Esophagus (tissue), 2 donors: ENCODE results near the gene RXRA. TPM values are rescaled to one million over a fixed set of nuclear protein-coding genes. Genes with fewer than 3 reads are reported as not detected.

Experiments used
- H3K27ac ChIP-seq, 2 donors: one replicate each; pipeline ENCODE4 v1.5.1; 2013; ENCODE audit warnings: low read depth in 2 of 2, mild to moderate bottlenecking in 2 of 2, inconsistent platforms in 1 of 2, low read length in 1 of 2, moderate library complexity in 1 of 2
- H3K27me3 ChIP-seq, 2 donors: one replicate each; pipeline ENCODE4 v1.6.1; 2013; ENCODE audit warnings: low read length in 2 of 2, control low read depth in 1 of 2, mild to moderate bottlenecking in 1 of 2; ENCODE audit not compliant: insufficient read depth in 2 of 2, control insufficient read depth in 1 of 2
- H3K36me3 ChIP-seq, 2 donors: one replicate each; pipeline ENCODE4 v1.6.1; 2013; ENCODE audit warnings: low read length in 1 of 2; ENCODE audit not compliant: control insufficient read depth in 2 of 2, insufficient read depth in 2 of 2
- H3K4me1 ChIP-seq, 2 donors: one replicate each; pipeline ENCODE4 v1.6.1; 2013; ENCODE audit warnings: low read length in 1 of 2; ENCODE audit not compliant: control insufficient read depth in 2 of 2, insufficient read depth in 2 of 2
- H3K4me3 ChIP-seq, 2 donors: one replicate each; pipeline ENCODE4 v1.5.1; 2013; ENCODE audit warnings: low read length in 2 of 2, mild to moderate bottlenecking in 2 of 2, low read depth in 1 of 2, moderate library complexity in 1 of 2
- H3K9me3 ChIP-seq, 2 donors: one replicate each; pipeline ENCODE4 v1.6.1; 2013; ENCODE audit warnings: mild to moderate bottlenecking in 2 of 2, low read depth in 1 of 2, low read length in 1 of 2, moderate library complexity in 1 of 2; ENCODE audit not compliant: control insufficient read depth in 2 of 2, insufficient read depth in 1 of 2
- WGBS, 2 donors: extraction: QIAGEN DNeasy Blood & Tissue Kit; methylation state at CpG; one replicate each; pipeline ENCODE4 v1.1.7; 2013; 5-methylcytosine and 5-hydroxymethylcytosine counted together
- polyA plus RNA-seq, 2 donors: library from polyadenylated mRNA; stranded (reverse); fragments of 200-250 nt; gene quantifications; one replicate each; pipeline ENCODE4 v1.2.3, GENCODE V29; 2013
- donor health status: healthy with polysubstance abuse.
- donor health status: Bipolar disorder and iron deficiency.

RXRA gene
- polyA plus RNA-seq, 2 donors = 31.4 to 63.4 TPM

GRCh38 chr9:134317790-134318414, 8.4 kb upstream of the RXRA start:
- WGBS, 2 donors = 75 to 78% methylated on average over 4 of the region's 4 CpGs
- no peaks in the 10 kb centered on the region for H3K9me3 ChIP-seq
- H3K4me3 ChIP-seq = no peak overlapping the region
- H3K4me1 ChIP-seq = peaks cover 3% of the 10 kb centered on the region in 2 donors
- H3K27me3 ChIP-seq = no peaks in the 10 kb centered on the region
- no peak overlapping the region for H3K27ac ChIP-seq
- H3K36me3 ChIP-seq = no peaks in the 10 kb centered on the region

DNA sequence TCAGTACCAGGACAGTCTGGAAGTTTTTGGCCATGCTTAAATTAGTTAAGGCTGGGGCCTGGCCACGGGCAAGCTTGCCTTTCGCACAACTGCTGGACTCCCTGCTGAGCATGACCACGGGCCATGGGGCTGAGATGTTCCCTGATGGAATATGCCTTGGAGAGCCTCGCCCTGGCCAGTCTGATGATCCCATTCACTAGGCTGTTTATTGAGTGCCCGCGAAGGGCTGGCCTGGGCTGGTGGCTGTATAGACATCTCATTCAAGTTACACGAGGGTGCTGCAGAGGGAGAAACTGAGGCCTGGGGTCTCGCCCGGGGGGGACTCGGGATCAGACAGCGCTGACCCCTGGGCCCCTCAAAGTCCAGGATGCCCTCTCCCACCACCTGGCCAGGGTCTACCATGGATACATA, 7.8 kb upstream of the RXRA start:
- Histone ChIP-seq H3K4me3 (no peak overlapping the region), H3K27ac (no peak overlapping the region), H3K27me3 (no peaks in the 10 kb centered on the region), H3K9me3 (no peaks in the 10 kb centered on the region), H3K36me3 (no peaks in the 10 kb centered on the region), H3K4me1 (peaks cover 3% of the 10 kb centered on the region in 2 donors)
- WGBS, 2 donors = 86 to 88% methylated on average over 11 of the region's 11 CpGs

DNA sequence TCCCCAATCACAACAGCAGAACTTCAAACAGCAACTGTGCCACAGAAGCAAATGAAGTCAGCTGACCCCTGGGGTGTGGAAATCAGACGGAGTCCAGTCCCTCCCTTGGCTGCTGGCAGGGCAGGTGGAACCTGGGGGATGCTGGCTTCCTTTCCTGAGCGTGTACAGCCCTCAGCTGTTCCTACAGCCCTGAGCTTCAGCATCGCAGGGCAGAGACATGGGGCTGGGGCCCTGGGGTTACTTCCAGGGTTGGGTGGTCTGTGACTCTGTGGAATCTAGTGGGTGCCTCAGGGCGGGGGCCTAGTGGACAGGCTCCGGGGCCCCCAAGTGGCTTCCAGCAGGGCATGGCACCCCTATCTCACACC, 7.3 kb upstream of the RXRA start:
- 81 to 83% methylated on average over 5 of the region's 5 CpGs for WGBS, 2 donors
- Histone ChIP-seq H3K4me1 (peaks cover 3 to 5% of the 10 kb centered on the region in 2 donors), H3K27me3 (no peaks in the 10 kb centered on the region), H3K27ac (no peak overlapping the region), H3K9me3 (no peaks in the 10 kb centered on the region), H3K36me3 (no peaks in the 10 kb centered on the region), H3K4me3 (no peak overlapping the region)

GRCh38 chr9:134319306-134320125, 6.7 kb upstream of the RXRA start:
- Histone ChIP-seq H3K4me3 (no peak overlapping the region), H3K9me3 (no peaks in the 10 kb centered on the region), H3K27ac (no peak overlapping the region), H3K27me3 (no peaks in the 10 kb centered on the region), H3K4me1 (peaks cover 3 to 10% of the 10 kb centered on the region in 2 donors), H3K36me3 (no peaks in the 10 kb centered on the region)
- WGBS, 2 donors = 88% methylated on average over 24 of the region's 24 CpGs

- Histone ChIP-seq H3K4me3 (no peak overlapping the region), H3K4me1 (peaks cover 3 to 16% of the 10 kb centered on the region in 2 donors), H3K9me3 (no peaks in the 10 kb centered on the region), H3K27me3 (no peaks in the 10 kb centered on the region), H3K27ac (no peak overlapping the region), H3K36me3 (no peaks in the 10 kb centered on the region)
- WGBS, 2 donors = 78 to 79% methylated on average over 22 of the region's 22 CpGs
Observed at GRCh38 chr9:134320126-134320867, 6.0 kb upstream of the RXRA start.

GRCh38 chr9:134320868-134321471, 5.3 kb upstream of the RXRA start:
- 61 to 69% methylated on average over 22 of the region's 22 CpGs for WGBS, 2 donors
- no peaks in the 10 kb centered on the region for H3K36me3 ChIP-seq
- no peak overlapping the region for H3K4me3 ChIP-seq
- H3K4me1 ChIP-seq = peaks cover 3 to 16% of the 10 kb centered on the region in 2 donors
- H3K27me3 ChIP-seq = no peaks in the 10 kb centered on the region
- no peaks in the 10 kb centered on the region for H3K9me3 ChIP-seq
- H3K27ac ChIP-seq = no peak overlapping the region

- Histone ChIP-seq H3K4me3 (no peak overlapping the region), H3K4me1 (peaks cover 3 to 16% of the 10 kb centered on the region in 2 donors), H3K27me3 (no peaks in the 10 kb centered on the region), H3K36me3 (no peaks in the 10 kb centered on the region), H3K27ac (no peak overlapping the region), H3K9me3 (no peaks in the 10 kb centered on the region)
- WGBS, 2 donors = 72 to 76% methylated on average over 10 of the region's 10 CpGs
Observed at GRCh38 chr9:134321531-134321930, 4.7 kb upstream of the RXRA start.

- peaks cover 3 to 13% of the 10 kb centered on the region in 2 donors for H3K4me1 ChIP-seq
- no peaks in the 10 kb centered on the region for H3K36me3 ChIP-seq
- WGBS, 2 donors = 86 to 90% methylated on average over 19 of the region's 19 CpGs
- no peaks in the 10 kb centered on the region for H3K27me3 ChIP-seq
- H3K27ac ChIP-seq = no peak overlapping the region
- no peak overlapping the region for H3K4me3 ChIP-seq
- no peaks in the 10 kb centered on the region for H3K9me3 ChIP-seq
Observed at GRCh38 chr9:134321946-134322741, 4.1 kb upstream of the RXRA start.

DNA sequence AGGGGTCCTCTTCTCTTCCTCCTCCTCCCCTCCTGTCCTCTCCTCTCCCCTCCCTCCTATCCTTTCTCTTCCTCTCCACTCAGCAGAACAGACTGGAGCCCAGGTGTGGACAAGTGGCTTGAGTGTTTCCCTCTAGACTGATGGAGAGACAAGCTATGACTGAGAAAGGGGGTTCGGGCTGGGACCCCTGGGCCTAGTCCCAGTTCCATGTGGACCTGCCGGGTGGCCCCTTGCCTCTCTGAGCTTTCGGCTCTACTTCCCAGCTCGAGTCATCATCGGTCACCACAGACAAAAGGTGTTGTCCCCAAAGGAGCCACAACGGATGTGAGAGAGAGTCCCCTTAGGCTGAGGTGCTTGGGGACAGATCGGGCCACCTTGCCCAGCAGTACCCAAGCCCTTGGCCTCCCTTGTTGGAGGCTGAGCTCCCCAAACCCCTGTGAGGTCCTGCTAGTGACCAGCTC, 3.4 kb upstream of the RXRA start:
- H3K36me3 ChIP-seq = no peaks in the 10 kb centered on the region
- no peak overlapping the region for H3K27ac ChIP-seq
- H3K27me3 ChIP-seq = no peaks in the 10 kb centered on the region
- H3K4me1 ChIP-seq = peaks cover 3 to 16% of the 10 kb centered on the region in 2 donors
- no peaks in the 10 kb centered on the region for H3K9me3 ChIP-seq
- WGBS, 2 donors = 84 to 88% methylated on average over 7 of the region's 7 CpGs
- H3K4me3 ChIP-seq = no peak overlapping the region
